Measurements from ENCODE around the gene PHC3.

The PHC3 gene

DNA sequence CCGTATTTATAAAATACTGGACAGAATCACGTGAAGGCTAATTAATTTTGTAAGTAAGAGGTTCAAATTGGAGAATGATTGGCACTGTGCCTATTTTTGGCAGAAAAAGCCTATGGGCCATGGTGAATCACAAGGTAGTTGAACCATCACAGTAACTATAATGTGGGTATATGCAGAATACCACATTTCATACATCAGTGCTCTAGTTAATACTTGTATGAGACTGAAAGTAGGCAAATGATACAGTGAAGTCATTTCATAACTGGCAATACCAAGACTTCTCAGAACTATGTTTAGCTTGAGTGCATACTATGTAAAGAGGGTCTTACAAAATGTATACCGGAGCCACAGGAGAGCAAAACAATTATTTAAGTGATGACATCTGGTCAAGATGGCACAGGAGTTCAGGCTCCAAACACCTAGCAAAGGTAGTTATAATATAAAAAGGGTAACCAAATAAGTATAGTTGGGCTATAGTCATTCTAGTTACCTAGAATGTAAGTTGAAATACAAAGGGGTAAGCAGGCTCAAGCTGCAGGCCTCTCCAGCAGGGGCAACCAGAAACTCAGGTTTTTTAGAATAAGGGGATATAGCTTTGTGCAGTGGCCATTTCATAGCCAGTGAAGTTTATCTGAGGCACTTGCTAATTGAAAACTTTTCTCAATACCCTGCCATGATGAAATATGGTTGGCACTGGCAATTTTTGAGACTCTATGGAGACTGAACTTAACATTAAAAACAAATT is 124.7 kb downstream of the PHC3 start:
- H3K4me2 ChIP-seq (ENCODE audit: low read depth, low read length, poor library complexity, severe bottlenecking), result no peak overlapping the region
- TF ChIP-seq, protein P1, sequence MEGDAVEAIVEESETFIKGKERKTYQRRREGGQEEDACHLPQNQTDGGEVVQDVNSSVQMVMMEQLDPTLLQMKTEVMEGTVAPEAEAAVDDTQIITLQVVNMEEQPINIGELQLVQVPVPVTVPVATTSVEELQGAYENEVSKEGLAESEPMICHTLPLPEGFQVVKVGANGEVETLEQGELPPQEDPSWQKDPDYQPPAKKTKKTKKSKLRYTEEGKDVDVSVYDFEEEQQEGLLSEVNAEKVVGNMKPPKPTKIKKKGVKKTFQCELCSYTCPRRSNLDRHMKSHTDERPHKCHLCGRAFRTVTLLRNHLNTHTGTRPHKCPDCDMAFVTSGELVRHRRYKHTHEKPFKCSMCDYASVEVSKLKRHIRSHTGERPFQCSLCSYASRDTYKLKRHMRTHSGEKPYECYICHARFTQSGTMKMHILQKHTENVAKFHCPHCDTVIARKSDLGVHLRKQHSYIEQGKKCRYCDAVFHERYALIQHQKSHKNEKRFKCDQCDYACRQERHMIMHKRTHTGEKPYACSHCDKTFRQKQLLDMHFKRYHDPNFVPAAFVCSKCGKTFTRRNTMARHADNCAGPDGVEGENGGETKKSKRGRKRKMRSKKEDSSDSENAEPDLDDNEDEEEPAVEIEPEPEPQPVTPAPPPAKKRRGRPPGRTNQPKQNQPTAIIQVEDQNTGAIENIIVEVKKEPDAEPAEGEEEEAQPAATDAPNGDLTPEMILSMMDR (IDR thresholded peaks at IDR 0.05; ENCODE audit: insufficient read depth, low read length, poor library complexity, severe bottlenecking), result no peak
- TF ChIP-seq EZH2phosphoT487 (conservative IDR thresholded peaks at IDR 0.05; ENCODE audit: low read length), result no peak
- no peaks in the 10 kb centered on the region for H3K9me3 ChIP-seq (ENCODE audit: insufficient read depth, low read length)
- H3K9ac ChIP-seq (ENCODE audit: low read length), result no peak overlapping the region
- no peak overlapping the region for H3K4me3 ChIP-seq (ENCODE audit: insufficient read depth, low read length, poor library complexity, severe bottlenecking)
- no peak overlapping the region for H2AFZ ChIP-seq (ENCODE audit: low read depth, low read length, severe bottlenecking)
- H4K20me1 ChIP-seq (ENCODE audit: low read depth, low read length), result no peaks in the 10 kb centered on the region
- no peaks in the 10 kb centered on the region for H3K9me2 ChIP-seq (replicated peaks; ENCODE audit: insufficient read depth, low read length)
- no peaks in the 10 kb centered on the region for H3F3A ChIP-seq (ENCODE audit: insufficient read depth)
- no peaks in the 10 kb centered on the region for H3K79me2 ChIP-seq (ENCODE audit: insufficient read depth, low read length)
- no peaks in the 10 kb centered on the region for H3K36me3 ChIP-seq (ENCODE audit: low read length)
- H3K27ac ChIP-seq (ENCODE audit: low read depth, low read length), result no peak overlapping the region
- H3K27me3 ChIP-seq (ENCODE audit: low read length), result no peaks in the 10 kb centered on the region

DNA sequence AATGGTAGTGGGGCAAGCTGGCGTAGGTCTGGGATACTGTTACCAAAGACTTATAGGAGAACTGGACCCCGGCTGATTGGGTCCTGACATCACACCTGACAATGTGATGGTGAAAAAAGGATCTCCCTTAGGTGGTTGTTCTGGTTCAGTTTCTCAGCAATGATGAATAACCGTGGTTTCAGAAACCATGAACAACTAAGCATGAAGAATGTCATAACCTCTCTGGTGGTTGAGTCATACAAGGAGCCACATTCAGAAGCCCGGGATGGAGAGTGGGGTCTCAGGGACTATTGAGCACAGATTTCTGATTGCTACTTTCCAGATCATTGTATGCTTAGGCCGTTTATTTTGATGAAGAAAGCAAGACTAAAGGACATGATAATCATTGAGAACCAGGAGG is 126.3 kb downstream of the PHC3 start:
- H3K9ac ChIP-seq (ENCODE audit: low read length), result no peak overlapping the region
- no peak overlapping the region for H3K4me3 ChIP-seq (ENCODE audit: insufficient read depth, low read length, poor library complexity, severe bottlenecking)
- no peaks in the 10 kb centered on the region for H3F3A ChIP-seq (ENCODE audit: insufficient read depth)
- no peak overlapping the region for H3K4me2 ChIP-seq (ENCODE audit: low read depth, low read length, poor library complexity, severe bottlenecking)
- H4K20me1 ChIP-seq (ENCODE audit: low read depth, low read length), result no peaks in the 10 kb centered on the region
- no peaks in the 10 kb centered on the region for H3K9me2 ChIP-seq (replicated peaks; ENCODE audit: insufficient read depth, low read length)
- no peaks in the 10 kb centered on the region for H3K9me3 ChIP-seq (ENCODE audit: insufficient read depth, low read length)
- no peak for TF ChIP-seq EZH2phosphoT487 (conservative IDR thresholded peaks at IDR 0.05; ENCODE audit: low read length)
- TF ChIP-seq, protein P1 (IDR thresholded peaks at IDR 0.05; ENCODE audit: insufficient read depth, low read length, poor library complexity, severe bottlenecking), result no peak
- no peak overlapping the region for H3K27ac ChIP-seq (ENCODE audit: low read depth, low read length)
- no peaks in the 10 kb centered on the region for H3K79me2 ChIP-seq (ENCODE audit: insufficient read depth, low read length)
- no peaks in the 10 kb centered on the region for H3K36me3 ChIP-seq (ENCODE audit: low read length)
- no peaks in the 10 kb centered on the region for H3K27me3 ChIP-seq (ENCODE audit: low read length)
- H2AFZ ChIP-seq (ENCODE audit: low read depth, low read length, severe bottlenecking), result no peak overlapping the region

- Histone ChIP-seq H3K27me3 (ENCODE audit: low read length) (no peaks in the 10 kb centered on the region), H3K4me2 (ENCODE audit: low read depth, low read length, poor library complexity, severe bottlenecking) (no peak overlapping the region), H3K36me3 (ENCODE audit: low read length) (no peaks in the 10 kb centered on the region), H4K20me1 (ENCODE audit: low read depth, low read length) (no peaks in the 10 kb centered on the region), H3K79me2 (ENCODE audit: insufficient read depth, low read length) (no peaks in the 10 kb centered on the region), H3F3A (ENCODE audit: insufficient read depth) (no peaks in the 10 kb centered on the region), H3K9ac (ENCODE audit: low read length) (no peak overlapping the region), H3K27ac (ENCODE audit: low read depth, low read length) (no peak overlapping the region), H3K9me3 (ENCODE audit: insufficient read depth, low read length) (no peaks in the 10 kb centered on the region), H3K4me3 (ENCODE audit: insufficient read depth, low read length, poor library complexity, severe bottlenecking) (no peak overlapping the region), H3K9me2 (replicated peaks; ENCODE audit: insufficient read depth, low read length) (no peaks in the 10 kb centered on the region), H2AFZ (ENCODE audit: low read depth, low read length, severe bottlenecking) (no peak overlapping the region)
- TF ChIP-seq EZH2phosphoT487 (conservative IDR thresholded peaks at IDR 0.05; ENCODE audit: low read length), result no peak
- TF ChIP-seq, protein P1 (IDR thresholded peaks at IDR 0.05; ENCODE audit: insufficient read depth, low read length, poor library complexity, severe bottlenecking), result peak; percentile 21
These were observed 127.3 kb downstream of the PHC3 start for GRCh38 chr3:170054204-170054603.
